Measurements from ENCODE around the gene TMEM239. TPM values are rescaled to one million over a fixed set of nuclear protein-coding genes. Genes with fewer than 3 reads are reported as not detected.
"Not testable (repeated sequence)": the region's sequence is repeated elsewhere in the genome, so short reads cannot be mapped to it uniquely, and the experiment has no call there.

Gene TMEM239
- polyA plus RNA-seq (ENCODE audit: low read depth in 6 of 6): not detected

DNA sequence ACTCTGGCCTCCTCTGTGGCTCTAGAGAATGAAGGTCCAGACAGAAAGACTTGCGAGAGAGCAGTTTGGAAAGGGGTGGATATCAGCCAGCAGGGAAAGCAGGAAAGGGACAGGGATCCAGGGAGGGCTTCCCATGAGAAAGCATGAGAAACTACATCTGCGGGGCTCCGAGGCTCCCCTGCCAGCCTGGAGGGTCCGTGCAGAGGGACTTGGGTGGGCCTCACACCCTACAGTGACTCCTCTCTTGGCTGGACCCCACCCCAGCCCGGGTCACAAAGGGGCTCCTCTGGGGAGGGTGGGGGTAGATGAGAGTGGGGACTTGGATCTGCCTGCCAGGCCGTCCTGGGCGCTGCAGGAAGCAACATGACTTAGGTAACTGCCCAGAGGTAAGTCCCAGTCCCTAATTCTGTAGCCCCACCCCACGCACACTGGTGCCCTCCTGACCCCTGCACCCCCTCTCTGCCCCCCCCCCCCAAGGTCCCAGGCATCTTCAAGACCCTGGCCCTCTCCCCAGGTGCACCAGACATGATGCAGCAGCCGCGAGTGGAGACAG is at the start of gene TMEM239:
Gene TMEM239 (plus strand): TSS at position 335 of the 553 bp plus-strand sequence. CDS start 191 bp downstream, at position 526.
- H3K27me3 Mint-ChIP-seq: peaks cover 27 to 90% (median 69%) of the 10 kb centered on the region in 3 donors
- peaks cover 0 to 25% of the 10 kb centered on the region in 2 donors for H3K36me3 Mint-ChIP-seq
- H3K9me3 Mint-ChIP-seq: peaks cover 5 to 22% (median 12%) of the 10 kb centered on the region in 7 donors
- DNase-seq: no peak
- peaks cover 0 to 9% (median 3%) of the 10 kb centered on the region in 3 donors for H3K4me1 Mint-ChIP-seq
- no peak within 1 kb of the TSS for H3K4me3 Mint-ChIP-seq
- ATAC-seq (ENCODE audit: low read depth in 2 of 2): no peak
- peak within 1 kb of the TSS in 1 of 6 donors; percentile 73 for H3K27ac Mint-ChIP-seq

DNA sequence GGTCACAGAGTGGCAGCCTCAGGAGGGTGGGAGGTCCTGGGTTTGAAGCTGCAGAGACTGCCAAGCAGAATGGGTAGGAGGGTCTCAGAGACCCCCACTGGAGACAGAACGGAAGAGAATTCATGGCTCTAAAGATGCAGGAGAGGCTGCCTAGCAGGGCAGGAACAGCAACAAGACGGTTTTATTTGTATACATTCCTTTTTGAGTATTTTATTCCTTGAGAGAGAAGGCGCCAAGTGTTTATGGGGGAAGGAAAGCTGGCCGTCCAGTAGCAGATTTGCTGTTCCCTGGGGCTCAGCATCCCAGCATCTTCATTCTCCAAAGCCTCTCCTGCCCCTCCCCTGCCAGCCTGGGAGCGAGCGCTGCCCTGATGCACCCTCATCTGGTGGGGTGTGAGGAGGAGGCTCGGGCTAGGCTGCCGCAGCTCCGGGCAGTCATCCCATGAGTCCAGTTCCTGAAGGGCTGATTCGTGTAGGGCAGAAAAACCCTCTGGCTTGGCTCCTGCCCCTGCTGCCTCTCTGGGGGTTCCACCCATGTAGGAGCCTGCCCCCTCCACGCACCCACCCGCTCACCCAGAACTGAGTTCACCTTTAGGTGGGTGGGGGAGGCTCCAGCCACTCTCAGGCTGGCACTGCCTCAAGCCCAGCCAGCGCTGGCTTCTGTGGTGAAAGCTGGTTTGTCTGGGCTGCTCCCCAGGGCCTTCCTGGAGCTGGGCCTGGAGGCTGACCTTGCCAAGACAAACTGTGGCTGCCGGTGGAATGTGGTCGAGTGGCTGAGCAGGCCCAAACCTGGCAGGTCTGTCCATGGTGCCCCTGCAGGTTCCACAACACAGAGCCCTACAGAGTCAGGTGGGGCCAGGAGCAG is 48.2 kb upstream of the TMEM239 start:
- H3K27ac Mint-ChIP-seq: no peak overlapping the region
- H3K9me3 Mint-ChIP-seq: no peaks in the 10 kb centered on the region
- H3K4me1 Mint-ChIP-seq: no peaks in the 10 kb centered on the region
- no peak for ATAC-seq (ENCODE audit: low read depth in 2 of 2)
- no peaks in the 10 kb centered on the region for H3K36me3 Mint-ChIP-seq
- peaks cover 8 to 66% (median 53%) of the 10 kb centered on the region in 3 donors for H3K27me3 Mint-ChIP-seq
- no peak for DNase-seq
- no peak overlapping the region for H3K4me3 Mint-ChIP-seq

DNA sequence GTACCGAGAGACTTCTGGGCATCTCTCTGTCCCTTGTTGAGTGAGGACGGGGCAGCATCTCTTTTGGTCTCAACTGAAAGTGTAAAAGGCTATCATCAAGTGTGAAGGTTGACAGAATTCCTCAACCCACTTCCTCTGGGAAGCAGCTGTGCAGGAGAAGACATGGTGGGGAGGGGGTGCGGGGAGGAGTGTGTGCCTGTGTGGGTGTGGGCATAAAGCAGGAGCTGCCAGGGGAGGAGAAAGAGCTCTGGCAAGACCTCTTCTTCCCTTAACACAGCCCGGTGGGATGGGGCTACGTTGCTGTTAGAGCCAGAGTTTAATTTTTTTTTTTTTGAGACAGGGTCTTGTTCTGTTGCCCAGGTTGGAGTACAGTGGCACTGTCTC is 47.5 kb upstream of the TMEM239 start:
- Mint-ChIP-seq H3K4me1 (no peaks in the 10 kb centered on the region), H3K9me3 (no peaks in the 10 kb centered on the region), H3K36me3 (no peaks in the 10 kb centered on the region), H3K27ac (no peak overlapping the region), H3K27me3 (peaks cover 8 to 61% (median 54%) of the 10 kb centered on the region in 3 donors), H3K4me3 (no peak overlapping the region)
- ATAC-seq (ENCODE audit: low read depth in 2 of 2): no peak
- DNase-seq: no peak

DNA sequence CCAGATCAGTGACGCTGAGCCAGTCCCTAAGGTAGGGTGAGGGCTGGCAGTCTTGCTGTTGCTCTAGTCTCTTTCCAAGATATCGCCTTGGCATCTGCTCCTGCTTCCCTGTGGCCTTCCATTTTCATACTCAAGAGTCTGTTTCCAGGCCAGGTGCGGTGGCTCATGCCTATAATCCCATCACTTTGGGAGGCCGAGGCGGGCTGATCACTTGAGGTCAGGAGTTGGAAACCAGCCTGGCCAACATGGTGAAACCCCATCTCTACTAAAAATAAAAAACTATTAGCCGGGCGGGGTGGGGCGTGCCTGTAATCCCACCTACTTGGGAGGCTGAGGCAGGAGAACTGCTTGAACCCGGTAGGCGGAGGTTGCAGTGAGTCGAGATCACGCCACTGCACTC is 46.1 kb upstream of the TMEM239 start:
- H3K4me1 Mint-ChIP-seq; ATAC-seq (ENCODE audit: low read depth in 2 of 2); H3K4me3 Mint-ChIP-seq; DNase-seq; H3K27ac Mint-ChIP-seq; H3K9me3 Mint-ChIP-seq; H3K36me3 Mint-ChIP-seq: not testable (repeated sequence)
- peaks cover 13 to 58% (median 52%) of the 10 kb centered on the region in 3 donors for H3K27me3 Mint-ChIP-seq

DNA sequence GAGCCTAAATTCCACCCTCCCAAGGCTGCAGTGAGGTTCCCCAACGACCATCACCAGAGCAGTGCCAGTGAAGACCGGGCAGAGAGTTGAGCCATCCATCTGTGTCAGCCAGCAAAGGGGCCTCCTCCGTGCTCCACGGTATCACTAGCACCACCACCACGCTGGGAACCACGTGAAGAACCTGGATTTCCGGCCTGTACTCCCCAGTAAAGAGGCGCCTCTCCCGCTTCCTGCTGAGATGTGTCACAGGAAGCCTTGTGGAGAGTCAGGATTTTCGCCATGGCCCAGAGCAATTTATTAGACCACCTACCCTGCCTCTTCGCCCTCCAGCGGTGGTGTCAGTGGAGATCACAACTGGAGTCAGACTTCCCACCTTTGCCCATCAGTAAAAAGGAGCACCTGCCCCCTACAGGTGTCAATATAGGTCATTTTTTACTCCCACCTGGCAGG is 44.5 kb upstream of the TMEM239 start:
- Mint-ChIP-seq H3K27ac (no peak overlapping the region), H3K27me3 (peaks cover 13 to 60% (median 54%) of the 10 kb centered on the region in 3 donors), H3K9me3 (peaks cover 0 to 8% (median 0%) of the 10 kb centered on the region in 7 donors), H3K4me1 (no peaks in the 10 kb centered on the region), H3K36me3 (no peaks in the 10 kb centered on the region), H3K4me3 (no peak overlapping the region)
- DNase-seq (no peak), ATAC-seq (ENCODE audit: low read depth in 2 of 2) (no peak)

DNA sequence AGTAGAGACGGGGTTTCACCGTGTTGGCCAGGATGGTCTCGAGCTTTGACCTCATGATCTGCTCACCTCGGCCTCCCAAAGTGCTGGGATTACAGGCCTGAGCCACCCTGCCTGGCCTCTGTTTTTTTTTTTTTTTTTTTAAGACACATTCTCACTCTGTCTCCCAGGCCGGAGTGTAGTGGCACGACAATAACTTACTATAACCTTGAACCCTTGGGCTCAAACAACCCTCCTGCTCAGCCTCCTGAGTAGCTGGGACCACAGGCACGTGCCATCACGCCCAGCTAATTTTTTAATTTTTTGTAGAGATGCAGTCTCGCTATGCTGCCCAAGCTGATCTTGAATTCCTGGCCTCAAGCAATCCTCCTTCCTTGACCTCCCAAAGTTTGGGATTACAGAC is 42.4 kb upstream of the TMEM239 start:
- Mint-ChIP-seq H3K9me3 (peaks cover 0 to 13% (median 0%) of the 10 kb centered on the region in 7 donors), H3K27ac (no peak overlapping the region), H3K27me3 (peaks cover 18 to 50% (median 37%) of the 10 kb centered on the region in 3 donors), H3K4me3 (no peak overlapping the region), H3K36me3 (no peaks in the 10 kb centered on the region), H3K4me1 (no peaks in the 10 kb centered on the region)
- DNase-seq (no peak), ATAC-seq (ENCODE audit: low read depth in 2 of 2) (no peak)

DNA sequence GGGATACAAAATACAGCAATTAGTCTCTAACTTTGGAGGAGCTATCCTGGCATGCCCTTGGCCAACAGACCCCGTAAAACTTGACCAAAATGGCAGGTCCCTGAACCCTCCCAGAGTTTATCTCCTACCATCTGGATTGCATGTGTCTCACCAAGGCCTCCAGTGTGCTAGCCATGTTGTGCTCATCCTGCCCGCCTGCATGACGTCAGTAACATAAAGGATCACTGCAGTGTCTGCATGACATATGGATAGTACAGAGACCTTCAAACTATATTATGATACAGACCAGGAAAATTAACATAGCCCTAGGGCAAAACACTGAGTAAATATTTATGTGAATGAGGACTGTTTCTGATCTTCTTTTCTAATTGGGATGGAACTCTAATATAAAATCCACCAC is 41.0 kb upstream of the TMEM239 start:
- no peak for ATAC-seq (ENCODE audit: low read depth in 2 of 2)
- H3K4me1 Mint-ChIP-seq: no peaks in the 10 kb centered on the region
- H3K36me3 Mint-ChIP-seq: no peaks in the 10 kb centered on the region
- H3K27me3 Mint-ChIP-seq: peaks cover 18 to 43% (median 23%) of the 10 kb centered on the region in 3 donors
- H3K4me3 Mint-ChIP-seq: no peak overlapping the region
- H3K27ac Mint-ChIP-seq: no peak overlapping the region
- no peak for DNase-seq
- H3K9me3 Mint-ChIP-seq: peaks cover 0 to 13% (median 2%) of the 10 kb centered on the region in 7 donors

DNA sequence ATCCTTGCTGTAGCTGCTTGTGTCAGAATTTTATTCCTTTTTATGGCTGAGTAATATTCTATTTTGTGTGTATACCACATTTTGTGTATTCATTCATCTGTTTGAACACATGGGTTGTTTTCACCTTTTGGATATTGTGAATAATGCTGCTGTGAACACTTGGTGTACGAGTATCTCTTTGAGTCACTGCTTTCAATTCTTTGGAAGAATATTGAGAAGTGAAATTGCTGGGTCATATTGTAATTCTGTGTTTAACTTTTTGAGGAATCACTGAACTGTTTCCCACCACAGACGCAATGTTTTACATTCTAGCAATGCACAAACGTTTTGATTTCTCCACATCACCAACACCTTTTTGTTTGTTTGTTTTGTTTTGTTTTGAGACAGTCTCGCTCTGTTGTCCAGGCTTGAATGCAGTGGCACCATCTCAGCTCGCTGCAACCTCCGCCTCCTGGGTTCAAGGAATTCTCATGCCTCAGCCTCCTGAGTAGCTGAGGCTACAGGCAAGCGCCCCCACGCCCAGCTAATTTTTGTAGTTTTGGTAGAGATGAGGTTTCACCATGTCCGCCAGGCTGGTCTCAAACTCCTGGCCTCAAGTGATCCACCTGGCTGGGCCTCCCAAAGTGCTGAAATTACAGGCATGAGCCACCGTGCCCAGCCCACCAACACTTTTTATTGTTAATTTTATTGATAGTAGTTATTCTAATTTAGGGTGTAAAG is 37.4 kb upstream of the TMEM239 start:
- no peaks in the 10 kb centered on the region for H3K36me3 Mint-ChIP-seq
- peak overlapping the region in 1 of 8 donors; percentile 7 for H3K4me3 Mint-ChIP-seq
- ATAC-seq (ENCODE audit: low read depth in 2 of 2) (no peak), DNase-seq (no peak)
- peaks cover 16 to 34% (median 29%) of the 10 kb centered on the region in 3 donors for H3K27me3 Mint-ChIP-seq
- peaks cover 0 to 13% (median 2%) of the 10 kb centered on the region in 7 donors for H3K9me3 Mint-ChIP-seq
- H3K4me1 Mint-ChIP-seq: no peaks in the 10 kb centered on the region
- H3K27ac Mint-ChIP-seq: no peak overlapping the region

DNA sequence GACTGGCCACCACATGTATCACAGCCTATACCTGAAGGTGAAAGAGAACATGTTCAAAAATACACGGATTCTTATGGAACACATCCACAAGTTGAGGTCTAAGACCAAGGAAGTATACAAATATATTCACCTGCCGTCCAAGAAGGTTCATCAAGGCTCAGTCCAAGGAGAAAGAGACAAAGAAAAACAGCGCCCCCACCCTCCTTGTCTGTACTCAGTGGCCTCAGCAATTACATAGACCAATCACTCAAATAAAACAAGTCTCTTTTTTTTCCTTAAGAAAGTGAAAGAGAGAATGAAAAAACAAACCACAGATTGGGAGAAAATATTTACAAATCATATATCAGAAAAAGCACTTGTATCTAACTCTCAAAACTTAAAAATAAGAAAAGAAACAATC is 35.2 kb upstream of the TMEM239 start:
- H3K27ac Mint-ChIP-seq: no peak overlapping the region
- peaks cover 8 to 29% (median 28%) of the 10 kb centered on the region in 3 donors for H3K27me3 Mint-ChIP-seq
- no peak for ATAC-seq (ENCODE audit: low read depth in 2 of 2)
- no peak overlapping the region for H3K4me3 Mint-ChIP-seq
- peaks cover 0 to 12% (median 0%) of the 10 kb centered on the region in 7 donors for H3K9me3 Mint-ChIP-seq
- no peaks in the 10 kb centered on the region for H3K4me1 Mint-ChIP-seq
- no peak for DNase-seq
- no peaks in the 10 kb centered on the region for H3K36me3 Mint-ChIP-seq

DNA sequence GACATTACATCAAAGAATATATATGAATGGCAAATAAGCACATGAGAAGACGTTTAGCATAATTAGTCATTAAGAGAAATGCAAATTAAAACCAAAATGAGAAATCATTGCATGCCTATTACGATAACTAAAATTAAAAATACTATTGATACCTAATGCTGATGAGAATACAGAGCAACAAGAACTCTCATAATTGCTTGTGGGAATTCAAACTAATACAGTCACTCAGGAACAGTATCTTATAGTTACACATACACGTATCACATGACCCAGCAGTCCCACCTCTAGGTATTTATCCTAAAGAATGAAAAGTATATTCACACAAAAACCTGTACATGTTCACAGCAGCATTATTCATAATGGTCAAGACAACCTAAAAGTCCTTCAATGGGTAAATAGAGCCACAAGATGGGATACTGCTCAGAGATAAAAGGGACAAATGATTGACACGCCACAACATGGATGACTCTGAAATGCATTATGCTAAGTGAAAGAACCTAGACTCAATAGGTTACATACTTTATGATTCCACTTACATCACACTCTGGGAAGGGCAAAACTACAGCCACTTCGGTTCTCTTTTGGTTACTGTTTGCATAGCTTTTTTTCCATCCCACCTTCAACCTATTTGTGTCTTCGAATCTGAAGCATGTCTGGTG is 32.1 kb upstream of the TMEM239 start:
- ATAC-seq (ENCODE audit: low read depth in 2 of 2) (no peak), DNase-seq (no peak)
- Mint-ChIP-seq H3K27me3 (peaks cover 15 to 30% (median 20%) of the 10 kb centered on the region in 3 donors), H3K36me3 (no peaks in the 10 kb centered on the region), H3K27ac (no peak overlapping the region), H3K4me3 (no peak overlapping the region), H3K9me3 (peaks cover 0 to 6% (median 3%) of the 10 kb centered on the region in 7 donors), H3K4me1 (no peaks in the 10 kb centered on the region)

DNA sequence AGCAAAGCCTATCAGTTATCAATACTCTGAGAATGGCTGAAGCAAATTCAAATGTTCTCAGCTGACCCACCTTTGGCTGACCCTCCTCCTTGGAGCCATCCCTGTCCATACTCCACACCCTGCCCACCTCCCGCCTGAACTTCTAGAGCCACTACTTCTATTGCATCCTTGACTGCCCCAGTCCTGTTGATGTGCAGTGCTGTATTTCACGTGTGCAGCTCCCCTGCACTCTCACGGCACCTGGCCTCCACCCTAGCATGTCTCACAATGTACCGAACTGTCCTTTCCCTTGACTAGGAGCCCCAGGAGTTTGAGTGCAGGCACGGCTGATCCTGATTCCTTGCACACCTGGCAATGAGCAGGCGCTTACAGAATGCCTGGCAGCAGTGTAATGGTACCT is 22.7 kb upstream of the TMEM239 start:
- H3K27ac Mint-ChIP-seq: no peak overlapping the region
- H3K9me3 Mint-ChIP-seq: peaks cover 0 to 3% (median 0%) of the 10 kb centered on the region in 7 donors
- no peak overlapping the region for H3K4me3 Mint-ChIP-seq
- ATAC-seq (ENCODE audit: low read depth in 2 of 2): no peak
- H3K4me1 Mint-ChIP-seq: no peaks in the 10 kb centered on the region
- no peak for DNase-seq
- H3K36me3 Mint-ChIP-seq: no peaks in the 10 kb centered on the region
- H3K27me3 Mint-ChIP-seq: peaks cover 27 to 52% (median 44%) of the 10 kb centered on the region in 3 donors

DNA sequence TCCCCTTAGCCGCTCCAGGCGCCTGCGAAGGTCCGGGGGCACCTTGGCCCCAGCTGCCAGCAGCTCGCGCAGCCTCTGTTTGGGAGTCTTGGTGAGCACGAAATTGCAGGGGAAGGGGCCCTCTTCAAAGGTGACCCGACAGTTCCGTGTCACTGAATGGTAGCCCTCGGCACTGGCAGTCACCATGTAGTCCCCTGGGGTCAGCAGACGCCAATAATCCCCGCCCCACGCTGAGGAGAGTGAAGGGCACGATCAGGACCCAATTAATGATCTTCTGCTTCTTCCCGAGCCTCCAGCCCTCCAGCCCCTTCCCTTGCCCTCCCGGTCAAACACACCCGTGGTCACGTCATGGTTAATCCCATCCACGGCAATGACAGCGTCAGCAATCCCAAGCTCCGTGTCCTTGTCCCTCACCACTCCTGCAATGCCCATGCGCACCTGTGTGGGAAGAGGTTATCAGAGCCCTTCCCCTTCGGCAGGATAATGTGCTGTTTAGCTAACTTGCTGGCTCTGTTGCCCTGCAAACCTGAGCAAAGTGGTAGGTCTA is 21.9 kb upstream of the TMEM239 start:
- H3K27me3 Mint-ChIP-seq: peaks cover 24 to 59% (median 44%) of the 10 kb centered on the region in 3 donors
- ATAC-seq (ENCODE audit: low read depth in 2 of 2) (no peak), DNase-seq (no peak)
- no peak overlapping the region for H3K4me3 Mint-ChIP-seq
- no peak overlapping the region for H3K27ac Mint-ChIP-seq
- H3K4me1 Mint-ChIP-seq: peaks cover 5 to 7% (median 6%) of the 10 kb centered on the region in 3 donors
- no peaks in the 10 kb centered on the region for H3K36me3 Mint-ChIP-seq
- no peaks in the 10 kb centered on the region for H3K9me3 Mint-ChIP-seq

Data from naive B cell (primary cell).